OCI-LY3 (cell line): ENCODE results near the gene SLC10A3.
A peak's percentile ranks its signal among the peaks of the same experiment; 100 is the strongest.

Source experiments
- H2AFZ ChIP-seq: fragments of 200-600, 300-600 bp; shearing (Covaris generic); 2 replicates; pipeline ENCODE4 v1.6.0; 2014; ENCODE audit warnings: antibody characterized with exemption, low read depth, low read length
- H3K27ac ChIP-seq: fragments of 200-600, 300-600 bp; sonication (generic); 2 replicates; pipeline ENCODE4 v1.5.1; 2014; ENCODE audit warnings: mild to moderate bottlenecking, low read length, moderate library complexity, mixed read lengths
- H3K27me3 ChIP-seq: fragments of 200-600, 300-600 bp; sonication (generic); 2 replicates; pipeline ENCODE4 v1.6.1; 2014; ENCODE audit warnings: low read depth, low read length, mixed read lengths
- H3K36me3 ChIP-seq: fragments of 200-600, 300-600 bp; sonication (generic); replicated peaks from 2 replicates; pipeline ENCODE3; 2014; ENCODE audit warnings: low read depth, low read length, mixed read lengths
- H3K4me1 ChIP-seq: fragments of 300-600, 200-600 bp; sonication (generic); 2 replicates; pipeline ENCODE4 v1.6.1; 2014; ENCODE audit warnings: low read length, mixed read lengths
- H3K4me2 ChIP-seq: fragments of 200-600, 300-600 bp; sonication (generic); 2 replicates; pipeline ENCODE4 v1.6.1; 2014; ENCODE audit warnings: low read length, mixed read lengths
- H3K4me3 ChIP-seq: fragments of 300-600, 200-600 bp; sonication (generic); 2 replicates; pipeline ENCODE4 v1.5.1; 2014; ENCODE audit warnings: antibody characterized with exemption, mild to moderate bottlenecking, low read length, moderate library complexity
- H3K79me2 ChIP-seq: fragments of 300-600, 200-600 bp; shearing (Covaris generic); 2 replicates; pipeline ENCODE4 v1.6.1; 2014; ENCODE audit warnings: mild to moderate bottlenecking, low read length, mixed read lengths
- H3K9ac ChIP-seq: fragments of 300-600, 200-600 bp; shearing (Covaris generic); 2 replicates; pipeline ENCODE4 v1.6.0; 2014; ENCODE audit warnings: mild to moderate bottlenecking, low read length, moderate library complexity
- H3K9me3 ChIP-seq: fragments of 200-600, 300-600 bp; shearing (Covaris generic); 2 replicates; pipeline ENCODE4 v1.6.1; 2014; ENCODE audit warnings: low read length, mixed read lengths; ENCODE audit not compliant: insufficient read depth
- H4K20me1 ChIP-seq: fragments of 200-600, 300-600 bp; sonication (generic); 2 replicates; pipeline ENCODE4 v1.6.1; 2016; ENCODE audit warnings: low read length, mixed read lengths; ENCODE audit not compliant: insufficient read depth
- EZH2phosphoT487 ChIP-seq: fragments of 200-600 bp; shearing (Covaris generic); IDR thresholded peaks from 2 replicates; pipeline ENCODE4 v1.6.1; 2018; ENCODE audit warnings: antibody characterized with exemption, mixed run types, low read depth
- TF ChIP-seq, protein P1 (sequence below): fragments of 200-600, 300-600 bp; sonication (generic); IDR thresholded peaks from 2 replicates; pipeline ENCODE4 v1.5.1; 2014; ENCODE audit warnings: antibody characterized with exemption, low read length, low read depth

The SLC10A3 gene

DNA sequence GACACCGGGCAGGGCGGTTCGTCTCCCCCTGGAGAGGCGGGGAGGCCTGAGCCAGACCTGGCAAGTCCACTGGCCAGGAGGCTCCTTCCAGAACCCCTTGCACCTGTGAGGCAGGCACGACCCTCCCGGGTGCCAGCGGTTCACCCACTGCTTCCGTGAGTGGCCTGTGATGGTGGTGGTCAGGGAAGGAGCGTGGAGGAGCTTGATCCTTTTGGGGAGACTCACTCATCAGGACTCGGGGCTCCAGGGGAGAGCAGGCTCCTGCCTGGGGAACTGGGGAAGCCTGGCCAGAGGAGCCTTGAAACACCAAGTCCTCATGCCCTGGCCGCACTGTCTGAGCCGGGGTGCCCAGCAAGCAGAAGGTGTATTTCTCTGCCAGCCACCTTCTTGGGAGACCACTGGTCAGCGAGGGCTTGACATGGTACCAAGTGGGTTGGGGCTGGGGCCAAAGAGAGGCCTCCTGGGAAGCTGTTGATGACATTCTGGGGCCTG, 45.6 kb downstream of the SLC10A3 start:
- Histone ChIP-seq H3K4me1 (peaks cover 9% of the 10 kb centered on the region; the same call in 1 of the 2 replicates), H3K4me2 (peak overlapping the region; percentile 80), H4K20me1 (no peaks in the 10 kb centered on the region), H3K27ac (0 out of 2 replicates have a peak overlapping the region, but pooled peaks have one; percentile 2), H3K79me2 (peaks cover 12% of the 10 kb centered on the region), H2AFZ (no peak overlapping the region), H3K27me3 (no peaks in the 10 kb centered on the region), H3K9ac (peak overlapping the region; percentile 72), H3K9me3 (no peaks in the 10 kb centered on the region), H3K4me3 (peak overlapping the region; percentile 87), H3K36me3 (no peaks in the 10 kb centered on the region)
- no peak for TF ChIP-seq EZH2phosphoT487
- TF ChIP-seq, protein P1, sequence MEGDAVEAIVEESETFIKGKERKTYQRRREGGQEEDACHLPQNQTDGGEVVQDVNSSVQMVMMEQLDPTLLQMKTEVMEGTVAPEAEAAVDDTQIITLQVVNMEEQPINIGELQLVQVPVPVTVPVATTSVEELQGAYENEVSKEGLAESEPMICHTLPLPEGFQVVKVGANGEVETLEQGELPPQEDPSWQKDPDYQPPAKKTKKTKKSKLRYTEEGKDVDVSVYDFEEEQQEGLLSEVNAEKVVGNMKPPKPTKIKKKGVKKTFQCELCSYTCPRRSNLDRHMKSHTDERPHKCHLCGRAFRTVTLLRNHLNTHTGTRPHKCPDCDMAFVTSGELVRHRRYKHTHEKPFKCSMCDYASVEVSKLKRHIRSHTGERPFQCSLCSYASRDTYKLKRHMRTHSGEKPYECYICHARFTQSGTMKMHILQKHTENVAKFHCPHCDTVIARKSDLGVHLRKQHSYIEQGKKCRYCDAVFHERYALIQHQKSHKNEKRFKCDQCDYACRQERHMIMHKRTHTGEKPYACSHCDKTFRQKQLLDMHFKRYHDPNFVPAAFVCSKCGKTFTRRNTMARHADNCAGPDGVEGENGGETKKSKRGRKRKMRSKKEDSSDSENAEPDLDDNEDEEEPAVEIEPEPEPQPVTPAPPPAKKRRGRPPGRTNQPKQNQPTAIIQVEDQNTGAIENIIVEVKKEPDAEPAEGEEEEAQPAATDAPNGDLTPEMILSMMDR: no peak

DNA sequence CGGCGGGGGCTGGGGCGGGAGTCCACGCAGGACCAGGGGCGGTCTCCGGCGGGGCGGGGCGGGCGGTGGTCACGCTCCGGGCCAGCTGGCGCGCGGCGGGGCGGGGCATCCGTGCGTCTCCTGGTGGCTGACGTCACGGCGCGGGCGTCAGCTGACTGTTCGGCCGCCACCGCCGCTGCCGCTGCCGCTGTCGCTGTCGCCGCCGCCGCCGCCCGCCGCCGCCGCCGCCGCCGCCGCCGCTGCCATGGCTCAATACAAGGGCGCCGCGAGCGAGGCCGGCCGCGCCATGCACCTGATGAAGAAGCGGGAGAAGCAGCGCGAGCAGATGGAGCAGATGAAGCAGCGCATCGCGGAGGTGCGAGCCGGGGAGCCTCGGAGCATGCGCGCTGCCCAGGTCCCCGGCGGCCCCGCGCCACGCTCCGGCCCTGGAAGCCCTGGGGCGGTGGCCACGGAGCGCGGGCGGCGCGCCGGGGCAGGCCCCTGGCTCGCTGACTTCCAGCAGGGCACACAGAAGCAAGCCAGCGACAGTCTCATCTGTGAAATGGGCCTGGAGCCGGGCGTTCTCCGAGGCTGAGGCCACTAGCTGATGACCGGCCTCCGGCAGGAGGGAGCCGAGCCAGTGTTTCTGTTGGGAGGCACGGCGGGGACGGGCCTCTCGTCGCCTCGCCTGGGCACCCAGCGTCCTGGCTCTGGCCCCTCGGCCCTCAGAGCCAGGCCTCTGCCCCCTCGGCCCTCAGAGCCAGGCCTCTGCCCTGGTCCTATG, 46.3 kb downstream of the SLC10A3 start, which contains the start of gene FAM50A:
TSS of gene FAM50A (plus strand) at position 150 of the 763 bp plus-strand sequence. CDS start at position 245, 95 bp downstream.
- Histone ChIP-seq H3K27ac (peak within 1 kb of the TSS; percentile 19; the same call in 1 of the 2 replicates), H3K79me2 (peaks cover 12% of the 10 kb centered on the region)

DNA sequence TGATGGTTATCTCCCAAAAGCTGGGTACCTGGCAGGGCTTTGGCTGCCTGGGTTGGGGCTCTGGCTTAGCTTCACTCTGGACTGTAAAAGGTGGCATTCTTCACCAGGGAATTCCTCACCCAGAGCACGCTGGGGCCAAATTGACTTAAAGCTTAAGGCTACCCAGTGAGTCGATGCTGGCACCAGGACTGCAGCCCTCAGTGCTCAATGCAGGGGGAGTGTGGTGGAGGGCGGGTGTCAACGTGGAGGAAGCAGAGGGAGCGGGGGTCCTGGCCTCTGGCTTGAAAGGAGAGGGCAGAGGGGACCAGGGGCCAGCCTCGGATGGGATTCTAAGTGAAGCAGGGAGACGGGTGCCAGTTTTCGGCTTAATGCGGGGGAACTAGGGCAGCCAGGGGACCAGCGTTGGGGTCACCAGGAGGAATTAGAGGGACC, 46.9 kb downstream of the SLC10A3 start:
- Histone ChIP-seq H3K4me1 (peaks cover 9% of the 10 kb centered on the region; the same call in 1 of the 2 replicates), H3K9ac (peak overlapping the region; percentile 64), H3K36me3 (peaks cover 5% of the 10 kb centered on the region), H3K4me2 (peak overlapping the region; percentile 89), H3K4me3 (peak overlapping the region; percentile 87), H2AFZ (no peak overlapping the region), H3K9me3 (no peaks in the 10 kb centered on the region), H4K20me1 (no peaks in the 10 kb centered on the region), H3K27me3 (no peaks in the 10 kb centered on the region), H3K79me2 (peaks cover 19% of the 10 kb centered on the region), H3K27ac (peak overlapping the region; percentile 19; the same call in 1 of the 2 replicates)
- no peak for TF ChIP-seq EZH2phosphoT487
- TF ChIP-seq, protein P1: no peak

More for the DNA sequence above, 46.3 kb downstream of the SLC10A3 start, which contains the start of gene FAM50A:
- H3K36me3 ChIP-seq: no peaks in the 10 kb centered on the region
- peak within 1 kb of the TSS; percentile 87 for H3K4me3 ChIP-seq
- peaks cover 9% of the 10 kb centered on the region; the same call in 1 of the 2 replicates for H3K4me1 ChIP-seq
- H3K4me2 ChIP-seq: peak within 1 kb of the TSS; percentile 89
- no peaks in the 10 kb centered on the region for H3K27me3 ChIP-seq
- no peaks in the 10 kb centered on the region for H3K9me3 ChIP-seq
- no peaks in the 10 kb centered on the region for H4K20me1 ChIP-seq
- no peak within 1 kb of the TSS for H2AFZ ChIP-seq
- H3K9ac ChIP-seq: peak within 1 kb of the TSS; percentile 72
- TF ChIP-seq, protein P1: no peak
- TF ChIP-seq EZH2phosphoT487: no peak

DNA sequence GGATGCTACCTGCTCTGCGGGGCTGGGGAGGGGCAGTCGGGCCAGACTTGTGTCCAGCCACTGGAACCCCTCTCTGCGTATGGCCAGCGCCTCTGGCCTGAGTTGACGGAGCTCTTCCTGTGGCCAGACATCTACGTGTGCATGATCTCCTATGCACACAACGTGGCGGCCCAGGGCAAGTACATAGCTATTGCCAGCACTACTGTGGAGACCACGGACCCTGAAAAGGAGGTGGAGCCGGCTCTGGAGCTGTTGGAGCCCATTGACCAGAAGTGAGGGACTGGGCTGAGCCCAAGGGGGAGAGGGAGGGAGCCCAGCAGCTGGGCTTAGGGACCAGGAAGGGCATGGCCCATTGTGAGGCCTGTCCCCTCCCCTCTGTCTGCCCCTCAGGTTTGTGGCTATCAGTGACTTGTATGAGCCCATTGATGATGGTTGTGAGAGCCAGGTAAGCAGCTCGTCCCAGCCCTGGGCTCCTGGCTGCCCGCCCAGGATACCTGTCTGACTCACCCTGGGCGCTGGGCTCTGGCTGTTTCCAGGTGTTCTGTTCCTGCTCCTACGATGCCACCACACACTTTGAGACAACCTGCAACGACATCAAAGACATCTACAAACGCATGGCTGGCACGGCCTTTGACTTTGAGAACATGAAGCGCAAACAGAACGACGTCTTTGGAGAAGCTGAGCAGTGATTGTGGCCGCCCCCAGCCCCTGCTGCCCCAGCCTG, 48.3 kb downstream of the SLC10A3 start:
- Histone ChIP-seq H3K27ac (no peak overlapping the region), H3K4me3 (no peak overlapping the region), H3K79me2 (peaks cover 32% of the 10 kb centered on the region), H3K27me3 (no peaks in the 10 kb centered on the region), H3K4me2 (no peak overlapping the region), H3K4me1 (peaks cover 15% of the 10 kb centered on the region), H3K9me3 (no peaks in the 10 kb centered on the region), H3K36me3 (peaks cover 5% of the 10 kb centered on the region), H2AFZ (no peak overlapping the region), H3K9ac (no peak overlapping the region), H4K20me1 (no peaks in the 10 kb centered on the region)
- TF ChIP-seq, protein P1: no peak
- no peak for TF ChIP-seq EZH2phosphoT487
